Fibroblast of lung (primary cell): ENCODE data around the gene PRKAG1. TPM values are rescaled to one million over a fixed set of nuclear protein-coding genes. Genes with fewer than 3 reads are reported as not detected.

Experiments
- DNase-seq, 2 donors: peaks; one replicate each; pipeline versions ENCODE4 v3.0.0 to v3.0.0-alpha.2; 2010; ENCODE audit warnings: low read depth in 2 of 2
- H2AFZ ChIP-seq: 2 replicates; pipeline ENCODE4 v1.5.1; 2012; ENCODE audit warnings: low read length, control low read depth, inconsistent platforms
- H3K27ac ChIP-seq: 2 replicates; pipeline ENCODE4 v1.5.1; 2011; ENCODE audit warnings: low read length, control low read depth; ENCODE audit not compliant: insufficient read depth
- H3K27me3 ChIP-seq: 2 replicates; pipeline ENCODE4 v1.5.1; 2011; ENCODE audit warnings: mild to moderate bottlenecking, low read length; ENCODE audit not compliant: control insufficient read depth, insufficient read depth
- H3K36me3 ChIP-seq: 2 replicates; pipeline ENCODE4 v1.5.1; 2011; ENCODE audit warnings: low read length; ENCODE audit not compliant: control insufficient read depth, insufficient read depth
- H3K4me1 ChIP-seq: 2 replicates; pipeline ENCODE4 v1.5.1; 2011; ENCODE audit warnings: low read length; ENCODE audit not compliant: control insufficient read depth, insufficient read depth; ENCODE audit errors: extremely low read depth
- H3K4me2 ChIP-seq: 2 replicates; pipeline ENCODE4 v1.5.1; 2011; ENCODE audit warnings: low read length, control low read depth; ENCODE audit not compliant: insufficient read depth; ENCODE audit errors: extremely low read depth
- H3K4me3 ChIP-seq, 4 experiments: fragments of 200-600 bp in 1 of 4; sonication (generic) in 1 of 4; replicated peaks in 1 of 4; 2 replicates each; pipeline ENCODE4 v1.5.1; 2011 to 2016; ENCODE audit warnings: low read length in 4 of 4, low read depth in 3 of 4, mild to moderate bottlenecking in 3 of 4, control low read depth in 2 of 4, inconsistent platforms in 1 of 4, mixed read lengths in 1 of 4; ENCODE audit not compliant: insufficient read depth in 1 of 4; ENCODE audit errors: control extremely low read depth in 1 of 4
- H3K79me2 ChIP-seq: 2 replicates; pipeline ENCODE4 v1.5.1; 2012; ENCODE audit warnings: mild to moderate bottlenecking, low read length, inconsistent platforms; ENCODE audit not compliant: control insufficient read depth, insufficient read depth
- H3K9ac ChIP-seq: 2 replicates; pipeline ENCODE4 v1.5.1; 2011; ENCODE audit warnings: mild to moderate bottlenecking, low read length, control low read depth; ENCODE audit not compliant: insufficient read depth
- H3K9me3 ChIP-seq: 2 replicates; pipeline ENCODE4 v1.5.1; 2012; ENCODE audit warnings: low read depth, low read length; ENCODE audit not compliant: control insufficient read depth, insufficient read depth
- H4K20me1 ChIP-seq: 2 replicates; pipeline ENCODE4 v1.5.1; 2011; ENCODE audit warnings: low read length; ENCODE audit not compliant: control insufficient read depth, insufficient read depth; ENCODE audit errors: extremely low read depth
- CTCF ChIP-seq, 2 donors: IDR thresholded peaks in 1 of 2; conservative IDR thresholded peaks in 1 of 2; 1 replicate in 1 of 2; 2 replicates in 1 of 2; pipeline ENCODE4 v1.5.1; 2011 to 2012; ENCODE audit warnings: low read length in 2 of 2, control low read depth in 1 of 2, inconsistent platforms in 1 of 2, low read depth in 1 of 2, mild to moderate bottlenecking in 1 of 2
- EZH2 ChIP-seq: IDR thresholded peaks from 2 replicates; pipeline ENCODE4 v1.5.1; 2012; ENCODE audit warnings: low read length, control low read depth, mild to moderate bottlenecking; ENCODE audit errors: missing control alignments
- polyA plus RNA-seq, 2 donors: library from polyadenylated mRNA; depleted of rRNA in 1 of 2; stranded (reverse) in 1 of 2; unstranded in 1 of 2; fragments of >200 nt; gene quantifications; 2 replicates each; pipeline ENCODE4 v1.2.1, GENCODE V29; 2011 to 2012; ENCODE audit warnings: missing spikeins in 1 of 2
- total RNA-seq: library from RNA; depleted of rRNA; stranded (reverse); fragments of >200 nt; gene quantifications from 2 replicates; pipeline ENCODE4 v1.2.1, GENCODE V29; 2014

The PRKAG1 gene
- total and polyA plus RNA-seq, 2 donors (not counting 1 experiment from before 2014, with no cell fraction given) = 76.5 to 110 TPM

DNA sequence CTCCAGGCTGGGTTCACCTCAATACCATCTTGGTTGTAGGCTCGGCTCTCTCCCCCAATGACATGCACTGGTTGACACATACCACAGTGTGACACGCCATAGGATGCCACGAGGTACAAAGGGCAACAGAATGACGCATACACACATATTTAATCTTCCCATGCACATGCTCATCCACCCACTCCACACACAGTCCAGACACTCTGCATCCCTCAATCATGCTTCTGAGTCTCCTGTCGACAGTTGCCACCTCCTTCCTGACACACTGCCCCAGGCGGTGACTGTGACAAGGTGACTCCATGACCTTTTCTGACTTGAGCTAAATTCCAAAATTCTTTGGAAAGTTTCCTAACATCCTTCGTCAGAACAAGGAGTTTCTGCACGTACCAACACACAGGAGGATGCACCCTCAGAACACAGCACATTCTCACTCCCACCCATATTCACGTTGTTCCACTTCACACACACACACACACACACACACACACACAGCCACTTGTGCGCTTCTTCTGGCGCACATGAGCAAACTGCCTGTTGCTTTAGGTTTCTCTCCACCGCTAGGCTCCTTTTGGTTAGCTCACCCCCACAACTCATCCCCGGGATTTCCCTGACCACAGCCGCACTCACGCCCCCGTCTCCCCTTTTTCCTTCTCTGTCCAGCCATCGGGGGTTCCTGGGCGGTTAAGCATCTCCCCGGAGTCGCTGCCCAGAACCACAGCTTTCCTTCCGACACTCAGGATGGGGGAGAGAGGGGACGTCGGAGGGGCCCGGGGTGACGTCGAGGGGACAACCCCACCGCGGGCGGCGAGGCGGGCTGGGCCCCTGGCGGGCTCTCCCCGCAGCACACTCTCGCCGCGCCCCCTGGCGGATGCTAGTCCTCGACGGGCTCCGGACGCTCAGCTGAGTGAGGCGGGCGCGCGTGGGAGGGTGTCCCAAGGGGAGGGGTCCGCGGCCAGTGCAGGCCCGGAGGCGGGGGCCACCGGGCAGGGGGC is 41.0 kb downstream of the PRKAG1 start:
- H3K27me3 ChIP-seq = peaks cover 73% of the 10 kb centered on the region
- H3K36me3 ChIP-seq = no peaks in the 10 kb centered on the region
- peak in 1 of 2 donors; percentile 59 for DNase-seq
- no peak overlapping the region for H3K4me2 ChIP-seq
- no peaks in the 10 kb centered on the region for H4K20me1 ChIP-seq
- H3K79me2 ChIP-seq = no peaks in the 10 kb centered on the region
- no peak overlapping the region for H3K27ac ChIP-seq
- H3K4me3 ChIP-seq = no peak overlapping the region
- H2AFZ ChIP-seq = no peak overlapping the region
- no peaks in the 10 kb centered on the region for H3K9me3 ChIP-seq
- TF ChIP-seq CTCF (conservative IDR thresholded peaks at IDR 0.05 in 1 of 2, IDR thresholded peaks at IDR 0.05 in 1 of 2; ENCODE audit: low read depth in 1 of 2, low read length in 2 of 2) = peak; percentile 46 to 51
- TF ChIP-seq EZH2 = no peak
- H3K9ac ChIP-seq = no peak overlapping the region
- H3K4me1 ChIP-seq = peaks cover 2% of the 10 kb centered on the region

GRCh38 chr12:48973941-48974673 is 44.5 kb downstream of the PRKAG1 start:
- Histone ChIP-seq H3K4me2 (no peak overlapping the region), H3K36me3 (no peaks in the 10 kb centered on the region), H3K27me3 (peaks cover 70% of the 10 kb centered on the region), H3K27ac (no peak overlapping the region), H3K79me2 (no peaks in the 10 kb centered on the region), H3K4me3 (no peak overlapping the region), H3K4me1 (peaks cover 2% of the 10 kb centered on the region), H2AFZ (no peak overlapping the region), H3K9me3 (no peaks in the 10 kb centered on the region), H3K9ac (no peak overlapping the region), H4K20me1 (no peaks in the 10 kb centered on the region)
- peak; percentile 57 to 90 for DNase-seq
- TF ChIP-seq EZH2 = no peak
- TF ChIP-seq CTCF (conservative IDR thresholded peaks at IDR 0.05 in 1 of 2, IDR thresholded peaks at IDR 0.05 in 1 of 2; ENCODE audit: low read depth in 1 of 2, low read length in 2 of 2) = peak; percentile 29 to 81

DNA sequence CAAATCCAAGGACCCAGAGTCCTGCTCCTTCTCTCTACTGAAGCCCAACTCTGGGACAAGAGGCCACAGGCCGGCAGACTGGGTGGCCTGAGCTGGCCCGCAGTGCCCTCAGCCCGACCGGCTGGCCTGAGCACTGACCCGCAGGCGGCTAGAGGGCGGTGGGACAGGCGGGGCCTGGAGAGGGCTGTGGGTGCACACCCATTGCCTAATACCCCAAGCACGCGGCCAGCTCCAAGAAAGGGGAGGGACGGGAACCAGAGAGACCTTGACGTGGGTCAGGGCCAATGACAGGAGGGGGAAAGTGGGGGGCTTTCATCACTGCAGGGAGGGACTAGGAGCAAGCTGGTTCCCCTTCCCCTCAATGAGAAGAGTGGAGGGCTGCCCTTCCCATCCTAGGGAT is 45.0 kb downstream of the PRKAG1 start:
- Histone ChIP-seq H3K4me2 (no peak overlapping the region), H2AFZ (no peak overlapping the region)

More for the DNA sequence above, 45.0 kb downstream of the PRKAG1 start:
- Histone ChIP-seq H3K27me3 (peaks cover 67% of the 10 kb centered on the region), H3K79me2 (no peaks in the 10 kb centered on the region), H4K20me1 (no peaks in the 10 kb centered on the region), H3K36me3 (no peaks in the 10 kb centered on the region), H3K4me3 (no peak overlapping the region), H3K9me3 (no peaks in the 10 kb centered on the region), H3K9ac (no peak overlapping the region), H3K4me1 (peaks cover 2% of the 10 kb centered on the region), H3K27ac (no peak overlapping the region)
- TF ChIP-seq EZH2 = no peak
- no peak for TF ChIP-seq CTCF (conservative IDR thresholded peaks at IDR 0.05 in 1 of 2, IDR thresholded peaks at IDR 0.05 in 1 of 2; ENCODE audit: low read depth in 1 of 2, low read length in 2 of 2)
- DNase-seq = peak in 1 of 2 donors; percentile 88
